HepG2 (cell line): ENCODE measurements around the gene CHN2. TPM values are rescaled to one million over a fixed set of nuclear protein-coding genes. Genes with fewer than 3 reads are reported as not detected.

ENCODE experiments used
- MAFK ChIP-seq, 2 experiments: IDR thresholded peaks in 1 of 2; conservative IDR thresholded peaks in 1 of 2; 2 replicates each; pipeline ENCODE4 v1.6.1; 2011; ENCODE audit warnings: improper control_type of control experiment in 2 of 2, low read length in 2 of 2
- SAFB2 ChIP-seq: sonication (generic); formaldehyde crosslinking; IDR thresholded peaks from 2 replicates; pipeline ENCODE4 v1.5.1; 2020; ENCODE audit warnings: missing genetic modification reagents, low read depth, mild to moderate bottlenecking, borderline replicate concordance
- SAP130 ChIP-seq: IDR thresholded peaks from 2 replicates; pipeline ENCODE4 v1.6.1; 2016; ENCODE audit warnings: low read depth
- ZNF550 ChIP-seq: sonication (generic); formaldehyde crosslinking; IDR thresholded peaks from 2 replicates; pipeline ENCODE4 v1.4.0; 2020; ENCODE audit warnings: mild to moderate bottlenecking, missing genetic modification reagents, borderline replicate concordance
- ZNF558 ChIP-seq: sonication (generic); formaldehyde crosslinking; IDR thresholded peaks from 2 replicates; pipeline ENCODE4 v1.9.0; 2022; ENCODE audit warnings: mild to moderate bottlenecking, missing genetic modification reagents, borderline replicate concordance
- ZNF724P ChIP-seq: sonication (generic); formaldehyde crosslinking; IDR thresholded peaks from 2 replicates; pipeline ENCODE4 v1.8.0; 2022; ENCODE audit warnings: missing genetic modification reagents, borderline replicate concordance
- ZNF879 ChIP-seq: sonication (generic); formaldehyde crosslinking; IDR thresholded peaks from 2 replicates; pipeline ENCODE4 v1.8.1; 2023; ENCODE audit warnings: missing genetic modification reagents
- polyA plus RNA-seq, 8 experiments: library from polyadenylated mRNA; depleted of rRNA in 3 of 8; stranded (reverse) in 7 of 8; unstranded in 1 of 8; fragments of >200 nt; fragmentation: Illumina TruSeq in 4 of 8; extraction: Trizol in 4 of 8; gene quantifications; 2 replicates each; pipeline versions ENCODE4 v1.2.1 to v1.2.3, GENCODE V29; 2011 to 2016; ENCODE audit warnings: low read depth in 4 of 8, missing spikeins in 1 of 8, mixed read lengths in 1 of 8; ENCODE audit not compliant: insufficient read depth in 1 of 8
- total RNA-seq, 5 experiments: library from RNA; depleted of rRNA; stranded (reverse); fragments of >200 nt; fragmentation: Illumina TruSeq; extraction: Trizol; gene quantifications; 2 replicates each; pipeline ENCODE4 v1.2.3, GENCODE V29; 2016; ENCODE audit warnings: low read depth in 1 of 5
- TF ChIP-seq, protein P1 (sequence below): sonication (generic); formaldehyde crosslinking; IDR thresholded peaks from 2 replicates; pipeline ENCODE4 v1.9.0; 2021; ENCODE audit warnings: mild to moderate bottlenecking, missing genetic modification reagents
- TF ChIP-seq, protein P2 (sequence below): IDR thresholded peaks from 2 replicates; pipeline ENCODE4 v1.6.1; 2018; ENCODE audit warnings: missing genetic modification reagents, mild to moderate bottlenecking, missing compliant biosample characterization
- TF ChIP-seq, protein P3 (sequence below): sonication (generic); formaldehyde crosslinking; IDR thresholded peaks from 2 replicates; pipeline ENCODE4 v1.4.0; 2020; ENCODE audit warnings: mild to moderate bottlenecking, missing genetic modification reagents
- TF ChIP-seq, protein P4 (sequence below): sonication (generic); formaldehyde crosslinking; IDR thresholded peaks from 2 replicates; pipeline ENCODE4 v1.4.0; 2020; ENCODE audit warnings: missing genetic modification reagents, borderline replicate concordance
- TF ChIP-seq, protein P5 (sequence below): sonication (generic); formaldehyde crosslinking; IDR thresholded peaks from 2 replicates; pipeline ENCODE4 v1.4.0; 2020; ENCODE audit warnings: missing genetic modification reagents
- TF ChIP-seq, protein P6 (sequence below): sonication (generic); formaldehyde crosslinking; IDR thresholded peaks from 2 replicates; pipeline ENCODE4 v1.9.0; 2022; ENCODE audit warnings: missing genetic modification reagents, mild to moderate bottlenecking, borderline replicate concordance

The CHN2 gene
- total and polyA plus RNA-seq, 2 of the 13 experiments (the other 11 are each of a cell fraction or from before 2014, with no cell fraction given): 23.5 to 30.5 TPM

DNA sequence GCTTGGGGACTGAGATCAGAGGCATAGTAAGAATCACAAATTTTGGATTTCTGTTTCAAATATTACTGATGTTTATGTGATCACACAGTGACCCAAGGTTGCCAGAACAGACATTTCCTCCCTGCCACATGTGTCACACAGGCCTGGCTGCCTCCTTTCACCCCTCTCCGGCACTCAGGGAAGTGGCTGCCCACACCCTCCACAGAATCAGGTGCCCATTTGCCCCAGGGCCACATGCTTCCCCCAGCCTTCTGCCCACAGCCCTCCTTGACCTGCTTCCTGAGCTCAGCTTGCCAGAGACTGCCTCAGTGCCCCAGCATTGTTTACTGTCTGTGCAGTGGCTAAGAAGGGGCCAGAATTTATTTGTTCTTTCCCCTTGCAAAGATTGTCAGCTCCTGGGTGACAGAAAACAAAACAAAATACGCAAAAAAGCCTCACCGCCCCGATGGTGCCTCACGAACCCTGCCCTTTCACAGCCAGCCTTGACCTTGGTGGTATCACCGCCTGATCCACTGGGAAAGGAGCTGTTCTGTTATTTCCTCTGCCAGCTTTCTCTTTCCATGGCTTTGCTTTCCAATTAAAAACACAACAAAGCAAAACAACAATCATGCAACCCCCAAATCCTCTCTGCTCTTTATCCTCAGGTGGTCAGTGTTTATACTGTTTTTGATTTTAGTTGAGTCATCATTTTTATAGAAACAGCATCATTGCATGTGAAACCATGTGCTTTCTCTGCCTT, 52.8 kb downstream of the CHN2 start (continued):
- TF ChIP-seq, protein P1, sequence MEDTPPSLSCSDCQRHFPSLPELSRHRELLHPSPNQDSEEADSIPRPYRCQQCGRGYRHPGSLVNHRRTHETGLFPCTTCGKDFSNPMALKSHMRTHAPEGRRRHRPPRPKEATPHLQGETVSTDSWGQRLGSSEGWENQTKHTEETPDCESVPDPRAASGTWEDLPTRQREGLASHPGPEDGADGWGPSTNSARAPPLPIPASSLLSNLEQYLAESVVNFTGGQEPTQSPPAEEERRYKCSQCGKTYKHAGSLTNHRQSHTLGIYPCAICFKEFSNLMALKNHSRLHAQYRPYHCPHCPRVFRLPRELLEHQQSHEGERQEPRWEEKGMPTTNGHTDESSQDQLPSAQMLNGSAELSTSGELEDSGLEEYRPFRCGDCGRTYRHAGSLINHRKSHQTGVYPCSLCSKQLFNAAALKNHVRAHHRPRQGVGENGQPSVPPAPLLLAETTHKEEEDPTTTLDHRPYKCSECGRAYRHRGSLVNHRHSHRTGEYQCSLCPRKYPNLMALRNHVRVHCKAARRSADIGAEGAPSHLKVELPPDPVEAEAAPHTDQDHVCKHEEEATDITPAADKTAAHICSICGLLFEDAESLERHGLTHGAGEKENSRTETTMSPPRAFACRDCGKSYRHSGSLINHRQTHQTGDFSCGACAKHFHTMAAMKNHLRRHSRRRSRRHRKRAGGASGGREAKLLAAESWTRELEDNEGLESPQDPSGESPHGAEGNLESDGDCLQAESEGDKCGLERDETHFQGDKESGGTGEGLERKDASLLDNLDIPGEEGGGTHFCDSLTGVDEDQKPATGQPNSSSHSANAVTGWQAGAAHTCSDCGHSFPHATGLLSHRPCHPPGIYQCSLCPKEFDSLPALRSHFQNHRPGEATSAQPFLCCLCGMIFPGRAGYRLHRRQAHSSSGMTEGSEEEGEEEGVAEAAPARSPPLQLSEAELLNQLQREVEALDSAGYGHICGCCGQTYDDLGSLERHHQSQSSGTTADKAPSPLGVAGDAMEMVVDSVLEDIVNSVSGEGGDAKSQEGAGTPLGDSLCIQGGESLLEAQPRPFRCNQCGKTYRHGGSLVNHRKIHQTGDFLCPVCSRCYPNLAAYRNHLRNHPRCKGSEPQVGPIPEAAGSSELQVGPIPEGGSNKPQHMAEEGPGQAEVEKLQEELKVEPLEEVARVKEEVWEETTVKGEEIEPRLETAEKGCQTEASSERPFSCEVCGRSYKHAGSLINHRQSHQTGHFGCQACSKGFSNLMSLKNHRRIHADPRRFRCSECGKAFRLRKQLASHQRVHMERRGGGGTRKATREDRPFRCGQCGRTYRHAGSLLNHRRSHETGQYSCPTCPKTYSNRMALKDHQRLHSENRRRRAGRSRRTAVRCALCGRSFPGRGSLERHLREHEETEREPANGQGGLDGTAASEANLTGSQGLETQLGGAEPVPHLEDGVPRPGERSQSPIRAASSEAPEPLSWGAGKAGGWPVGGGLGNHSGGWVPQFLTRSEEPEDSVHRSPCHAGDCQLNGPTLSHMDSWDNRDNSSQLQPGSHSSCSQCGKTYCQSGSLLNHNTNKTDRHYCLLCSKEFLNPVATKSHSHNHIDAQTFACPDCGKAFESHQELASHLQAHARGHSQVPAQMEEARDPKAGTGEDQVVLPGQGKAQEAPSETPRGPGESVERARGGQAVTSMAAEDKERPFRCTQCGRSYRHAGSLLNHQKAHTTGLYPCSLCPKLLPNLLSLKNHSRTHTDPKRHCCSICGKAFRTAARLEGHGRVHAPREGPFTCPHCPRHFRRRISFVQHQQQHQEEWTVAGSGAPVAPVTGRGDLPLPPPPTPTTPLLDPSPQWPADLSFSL: no peak
- TF ChIP-seq, protein P2, sequence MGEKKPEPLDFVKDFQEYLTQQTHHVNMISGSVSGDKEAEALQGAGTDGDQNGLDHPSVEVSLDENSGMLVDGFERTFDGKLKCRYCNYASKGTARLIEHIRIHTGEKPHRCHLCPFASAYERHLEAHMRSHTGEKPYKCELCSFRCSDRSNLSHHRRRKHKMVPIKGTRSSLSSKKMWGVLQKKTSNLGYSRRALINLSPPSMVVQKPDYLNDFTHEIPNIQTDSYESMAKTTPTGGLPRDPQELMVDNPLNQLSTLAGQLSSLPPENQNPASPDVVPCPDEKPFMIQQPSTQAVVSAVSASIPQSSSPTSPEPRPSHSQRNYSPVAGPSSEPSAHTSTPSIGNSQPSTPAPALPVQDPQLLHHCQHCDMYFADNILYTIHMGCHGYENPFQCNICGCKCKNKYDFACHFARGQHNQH (CRISPR knock-in tag): 0 out of 2 replicates have a peak, but pooled peaks have one; percentile 45
- TF ChIP-seq, protein P3, sequence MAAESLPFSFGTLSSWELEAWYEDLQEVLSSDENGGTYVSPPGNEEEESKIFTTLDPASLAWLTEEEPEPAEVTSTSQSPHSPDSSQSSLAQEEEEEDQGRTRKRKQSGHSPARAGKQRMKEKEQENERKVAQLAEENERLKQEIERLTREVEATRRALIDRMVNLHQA (CRISPR knock-in tag): no peak
- TF ChIP-seq ZNF558 (CRISPR knock-in tag) (no peak), ZNF550 (CRISPR knock-in tag) (no peak), ZNF879 (CRISPR knock-in tag) (no peak), MAFK (conservative IDR thresholded peaks at IDR 0.05 in 1 of 2, IDR thresholded peaks at IDR 0.05 in 1 of 2; ENCODE audit: low read length in 2 of 2) (peak; percentile 98 to 99), SAP130 (CRISPR knock-in tag) (peak; percentile 26; the same call in 1 of the 2 replicates), ZNF724P (CRISPR knock-in tag) (no peak), SAFB2 (CRISPR knock-in tag) (no peak)
- TF ChIP-seq, protein P4, sequence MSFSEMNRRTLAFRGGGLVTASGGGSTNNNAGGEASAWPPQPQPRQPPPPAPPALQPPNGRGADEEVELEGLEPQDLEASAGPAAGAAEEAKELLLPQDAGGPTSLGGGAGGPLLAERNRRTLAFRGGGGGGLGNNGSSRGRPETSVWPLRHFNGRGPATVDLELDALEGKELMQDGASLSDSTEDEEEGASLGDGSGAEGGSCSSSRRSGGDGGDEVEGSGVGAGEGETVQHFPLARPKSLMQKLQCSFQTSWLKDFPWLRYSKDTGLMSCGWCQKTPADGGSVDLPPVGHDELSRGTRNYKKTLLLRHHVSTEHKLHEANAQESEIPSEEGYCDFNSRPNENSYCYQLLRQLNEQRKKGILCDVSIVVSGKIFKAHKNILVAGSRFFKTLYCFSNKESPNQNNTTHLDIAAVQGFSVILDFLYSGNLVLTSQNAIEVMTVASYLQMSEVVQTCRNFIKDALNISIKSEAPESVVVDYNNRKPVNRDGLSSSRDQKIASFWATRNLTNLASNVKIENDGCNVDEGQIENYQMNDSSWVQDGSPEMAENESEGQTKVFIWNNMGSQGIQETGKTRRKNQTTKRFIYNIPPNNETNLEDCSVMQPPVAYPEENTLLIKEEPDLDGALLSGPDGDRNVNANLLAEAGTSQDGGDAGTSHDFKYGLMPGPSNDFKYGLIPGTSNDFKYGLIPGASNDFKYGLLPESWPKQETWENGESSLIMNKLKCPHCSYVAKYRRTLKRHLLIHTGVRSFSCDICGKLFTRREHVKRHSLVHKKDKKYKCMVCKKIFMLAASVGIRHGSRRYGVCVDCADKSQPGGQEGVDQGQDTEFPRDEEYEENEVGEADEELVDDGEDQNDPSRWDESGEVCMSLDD: no peak
- TF ChIP-seq, protein P5, sequence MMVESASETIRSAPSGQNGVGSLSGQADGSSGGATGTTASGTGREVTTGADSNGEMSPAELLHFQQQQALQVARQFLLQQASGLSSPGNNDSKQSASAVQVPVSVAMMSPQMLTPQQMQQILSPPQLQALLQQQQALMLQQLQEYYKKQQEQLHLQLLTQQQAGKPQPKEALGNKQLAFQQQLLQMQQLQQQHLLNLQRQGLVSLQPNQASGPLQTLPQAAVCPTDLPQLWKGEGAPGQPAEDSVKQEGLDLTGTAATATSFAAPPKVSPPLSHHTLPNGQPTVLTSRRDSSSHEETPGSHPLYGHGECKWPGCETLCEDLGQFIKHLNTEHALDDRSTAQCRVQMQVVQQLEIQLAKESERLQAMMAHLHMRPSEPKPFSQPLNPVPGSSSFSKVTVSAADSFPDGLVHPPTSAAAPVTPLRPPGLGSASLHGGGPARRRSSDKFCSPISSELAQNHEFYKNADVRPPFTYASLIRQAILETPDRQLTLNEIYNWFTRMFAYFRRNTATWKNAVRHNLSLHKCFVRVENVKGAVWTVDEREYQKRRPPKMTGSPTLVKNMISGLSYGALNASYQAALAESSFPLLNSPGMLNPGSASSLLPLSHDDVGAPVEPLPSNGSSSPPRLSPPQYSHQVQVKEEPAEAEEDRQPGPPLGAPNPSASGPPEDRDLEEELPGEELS (CRISPR knock-in tag): peak; percentile 75
- TF ChIP-seq, protein P6, sequence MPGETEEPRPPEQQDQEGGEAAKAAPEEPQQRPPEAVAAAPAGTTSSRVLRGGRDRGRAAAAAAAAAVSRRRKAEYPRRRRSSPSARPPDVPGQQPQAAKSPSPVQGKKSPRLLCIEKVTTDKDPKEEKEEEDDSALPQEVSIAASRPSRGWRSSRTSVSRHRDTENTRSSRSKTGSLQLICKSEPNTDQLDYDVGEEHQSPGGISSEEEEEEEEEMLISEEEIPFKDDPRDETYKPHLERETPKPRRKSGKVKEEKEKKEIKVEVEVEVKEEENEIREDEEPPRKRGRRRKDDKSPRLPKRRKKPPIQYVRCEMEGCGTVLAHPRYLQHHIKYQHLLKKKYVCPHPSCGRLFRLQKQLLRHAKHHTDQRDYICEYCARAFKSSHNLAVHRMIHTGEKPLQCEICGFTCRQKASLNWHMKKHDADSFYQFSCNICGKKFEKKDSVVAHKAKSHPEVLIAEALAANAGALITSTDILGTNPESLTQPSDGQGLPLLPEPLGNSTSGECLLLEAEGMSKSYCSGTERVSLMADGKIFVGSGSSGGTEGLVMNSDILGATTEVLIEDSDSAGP (CRISPR knock-in tag): peak; percentile 52; the same call in 1 of the 2 replicates
